Tibial nerve (tissue), 4 donors: ENCODE results near the gene BRSK2. TPM values are rescaled to one million over a fixed set of nuclear protein-coding genes. Genes with fewer than 3 reads are reported as not detected.
A peak's percentile ranks its signal among the peaks of the same experiment; 100 is the strongest.

Source experiments
- DNase-seq, 2 donors: peaks; one replicate each; pipeline ENCODE4 v3.0.0-alpha.2; 2019; ENCODE audit warnings: low spot score in 2 of 2
- H3K27ac ChIP-seq, 4 donors: fragments of 200-600 bp; sonication (generic) in 3 of 4; one replicate each; pipeline ENCODE4 v1.5.1; 2017 to 2019; ENCODE audit warnings: mild to moderate bottlenecking in 1 of 4
- H3K27me3 ChIP-seq, 2 donors: fragments of 200-600 bp; sonication (generic) in 1 of 2; one replicate each; pipeline versions ENCODE4 v1.5.1 to v1.6.0; 2017 to 2019
- H3K36me3 ChIP-seq, 3 donors: fragments of 200-600 bp; sonication (generic); one replicate each; pipeline ENCODE4 v1.5.1; 2018 to 2019
- H3K4me1 ChIP-seq, 4 donors: fragments of 200-600 bp; sonication (generic) in 3 of 4; one replicate each; pipeline ENCODE4 v1.5.1; 2017 to 2019
- H3K4me3 ChIP-seq, 4 donors: fragments of 200-600 bp; sonication (generic) in 3 of 4; one replicate each; pipeline ENCODE4 v1.5.1; 2017 to 2019; ENCODE audit warnings: mild to moderate bottlenecking in 1 of 4, moderate library complexity in 1 of 4
- H3K9me3 ChIP-seq, 4 donors: fragments of 200-600 bp; sonication (generic) in 3 of 4; one replicate each; pipeline ENCODE4 v1.5.1; 2017 to 2019
- EP300 ChIP-seq, 2 donors: sonication (generic); formaldehyde crosslinking; IDR thresholded peaks; one replicate each; pipeline ENCODE4 v1.6.1; 2017; ENCODE audit warnings: antibody characterized with exemption in 2 of 2, mild to moderate bottlenecking in 1 of 2
- POLR2A ChIP-seq, 2 donors: fragments of 450-650 bp; IDR thresholded peaks; one replicate each; pipeline ENCODE4 v1.6.1; 2017; ENCODE audit warnings: antibody characterized with exemption in 2 of 2, mild to moderate bottlenecking in 2 of 2, moderate library complexity in 2 of 2
- WGBS, 2 donors: methylation state at CpG; one replicate each; pipeline ENCODE4 v1.1.5; 2018; 5-methylcytosine and 5-hydroxymethylcytosine counted together
- total RNA-seq, 4 donors: library from RNA; depleted of rRNA; stranded (reverse); fragments of >200 nt; gene quantifications; one replicate each; pipeline ENCODE4 v1.1.0, GENCODE V29; 2016
- TF ChIP-seq, protein P1 (sequence below), 5 experiments: fragments of 200-600 bp in 3 of 5; fragments of 450-650 bp in 2 of 5; sonication (generic) in 3 of 5; IDR thresholded peaks; one replicate each; pipeline ENCODE4 v1.5.1; 2016 to 2019; ENCODE audit warnings: antibody characterized with exemption in 5 of 5, mild to moderate bottlenecking in 3 of 5, moderate library complexity in 2 of 5

BRSK2 gene
- total RNA-seq, 4 donors from 2014 or later, result 2.4 to 7.8 (median 4.6) TPM

GRCh38 chr11:1387521-1387920, 2.2 kb upstream of the BRSK2 start:
- H3K4me3 ChIP-seq, result no peak overlapping the region
- no peak overlapping the region for H3K27ac ChIP-seq
- peaks cover 0 to 40% (median 13%) of the 10 kb centered on the region in 4 donors for H3K4me1 ChIP-seq
- DNase-seq, result no peak
- WGBS, 2 donors, result 92 to 93% methylated on average over 10 of the region's 10 CpGs
- H3K9me3 ChIP-seq, result no peaks in the 10 kb centered on the region
- TF ChIP-seq POLR2A (IDR thresholded peaks at IDR 0.05) (no peak), EP300 (IDR thresholded peaks at IDR 0.05) (no peak)
- TF ChIP-seq, protein P1, sequence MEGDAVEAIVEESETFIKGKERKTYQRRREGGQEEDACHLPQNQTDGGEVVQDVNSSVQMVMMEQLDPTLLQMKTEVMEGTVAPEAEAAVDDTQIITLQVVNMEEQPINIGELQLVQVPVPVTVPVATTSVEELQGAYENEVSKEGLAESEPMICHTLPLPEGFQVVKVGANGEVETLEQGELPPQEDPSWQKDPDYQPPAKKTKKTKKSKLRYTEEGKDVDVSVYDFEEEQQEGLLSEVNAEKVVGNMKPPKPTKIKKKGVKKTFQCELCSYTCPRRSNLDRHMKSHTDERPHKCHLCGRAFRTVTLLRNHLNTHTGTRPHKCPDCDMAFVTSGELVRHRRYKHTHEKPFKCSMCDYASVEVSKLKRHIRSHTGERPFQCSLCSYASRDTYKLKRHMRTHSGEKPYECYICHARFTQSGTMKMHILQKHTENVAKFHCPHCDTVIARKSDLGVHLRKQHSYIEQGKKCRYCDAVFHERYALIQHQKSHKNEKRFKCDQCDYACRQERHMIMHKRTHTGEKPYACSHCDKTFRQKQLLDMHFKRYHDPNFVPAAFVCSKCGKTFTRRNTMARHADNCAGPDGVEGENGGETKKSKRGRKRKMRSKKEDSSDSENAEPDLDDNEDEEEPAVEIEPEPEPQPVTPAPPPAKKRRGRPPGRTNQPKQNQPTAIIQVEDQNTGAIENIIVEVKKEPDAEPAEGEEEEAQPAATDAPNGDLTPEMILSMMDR (IDR thresholded peaks at IDR 0.05), result no peak
- H3K27me3 ChIP-seq, result peaks cover 0 to 19% of the 10 kb centered on the region in 2 donors
- no peaks in the 10 kb centered on the region for H3K36me3 ChIP-seq

- DNase-seq, result no peak
- peaks cover 0 to 34% (median 13%) of the 10 kb centered on the region in 4 donors for H3K4me1 ChIP-seq
- WGBS, 2 donors, result 70 to 86% methylated on average over 10 to 18 of the region's 22 CpGs
- H3K27me3 ChIP-seq, result peaks cover 0 to 25% of the 10 kb centered on the region in 2 donors
- no peaks in the 10 kb centered on the region for H3K36me3 ChIP-seq
- no peak overlapping the region for H3K27ac ChIP-seq
- peak overlapping the region in 1 of 4 donors; percentile 57 for H3K4me3 ChIP-seq
- no peaks in the 10 kb centered on the region for H3K9me3 ChIP-seq
- TF ChIP-seq EP300 (IDR thresholded peaks at IDR 0.05) (no peak), POLR2A (IDR thresholded peaks at IDR 0.05) (no peak)
- TF ChIP-seq, protein P1 (IDR thresholded peaks at IDR 0.05), result no peak
Measured at GRCh38 chr11:1387961-1388762, 1.6 kb upstream of the BRSK2 start.

- Histone ChIP-seq H3K27me3 (peaks cover 0 to 30% of the 10 kb centered on the region in 2 donors), H3K4me3 (peak overlapping the region; percentile 42 to 63 (median 59)), H3K27ac (no peak overlapping the region), H3K4me1 (peaks cover 0 to 28% (median 11%) of the 10 kb centered on the region in 4 donors), H3K36me3 (no peaks in the 10 kb centered on the region), H3K9me3 (no peaks in the 10 kb centered on the region)
- 0% methylated on average over 6 of the region's 22 CpGs; no CpG with 5 or more reads in 1 of the 2 donors for WGBS, 2 donors
- TF ChIP-seq EP300 (IDR thresholded peaks at IDR 0.05) (no peak), POLR2A (IDR thresholded peaks at IDR 0.05) (no peak)
- TF ChIP-seq, protein P1 (IDR thresholded peaks at IDR 0.05), result no peak
- no peak for DNase-seq
Measured at GRCh38 chr11:1388763-1389102, 1.0 kb upstream of the BRSK2 start.

- peak; percentile 95 to 96 for DNase-seq
- TF ChIP-seq EP300 (IDR thresholded peaks at IDR 0.05) (no peak), POLR2A (IDR thresholded peaks at IDR 0.05) (peak in 1 of 2 donors; percentile 27)
- TF ChIP-seq, protein P1 (IDR thresholded peaks at IDR 0.05), result peak in 3 of 5 experiments; percentile 15 to 41 (median 21)
- WGBS, 2 donors, result 1 to 2% methylated on average over 17 to 26 of the region's 92 CpGs
- Histone ChIP-seq H3K4me1 (peaks cover 0 to 24% (median 11%) of the 10 kb centered on the region in 4 donors), H3K9me3 (no peaks in the 10 kb centered on the region), H3K27ac (peak overlapping the region in 3 of 4 donors; percentile 49 to 83 (median 70)), H3K36me3 (no peaks in the 10 kb centered on the region), H3K4me3 (peak overlapping the region; percentile 42 to 63 (median 59)), H3K27me3 (peaks cover 0 to 30% of the 10 kb centered on the region in 2 donors)
Measured at GRCh38 chr11:1389103-1389931, 417 bp upstream of the BRSK2 start.
